SJSA1 (cell line): ENCODE data around the gene TMEM253. TPM values are rescaled to one million over a fixed set of nuclear protein-coding genes. Genes with fewer than 3 reads are reported as not detected.

Experiments
- DNase-seq, 2 experiments: peaks; one replicate each; pipeline ENCODE4 v3.0.0-alpha.2; 2015 to 2020; ENCODE audit warnings: low spot score in 2 of 2, low read depth in 1 of 2
- H3K27ac ChIP-seq: fragments of 250-450 bp; sonication (Bioruptor Pico); 2 replicates; pipeline ENCODE4 v1.5.1; 2020; ENCODE audit warnings: mild to moderate bottlenecking, moderate library complexity
- H3K27me3 ChIP-seq: fragments of 250-450 bp; sonication (Bioruptor Pico); replicated peaks from 2 replicates; pipeline ENCODE4 v1.5.1; 2020; ENCODE audit warnings: mild to moderate bottlenecking, moderate library complexity
- H3K36me3 ChIP-seq: fragments of 250-450 bp; sonication (Bioruptor Pico); 2 replicates; pipeline ENCODE4 v1.5.1; 2020; ENCODE audit warnings: mild to moderate bottlenecking
- H3K4me1 ChIP-seq: fragments of 250-450 bp; sonication (Bioruptor Pico); replicated peaks from 2 replicates; pipeline ENCODE4 v1.6.1; 2021; ENCODE audit warnings: mild to moderate bottlenecking
- H3K4me3 ChIP-seq: fragments of 250-450 bp; sonication (Bioruptor Pico); 2 replicates; pipeline ENCODE4 v1.5.1; 2020; ENCODE audit warnings: mild to moderate bottlenecking
- H3K9me3 ChIP-seq: fragments of 250-450 bp; sonication (Bioruptor Pico); replicated peaks from 2 replicates; pipeline ENCODE4 v1.5.1; 2020; ENCODE audit warnings: mild to moderate bottlenecking
- total RNA-seq: library from RNA; depleted of rRNA; stranded (reverse); fragments of >200 nt; shearing (Covaris generic); gene quantifications from 2 replicates; pipeline ENCODE4 v1.2.3, GENCODE V29; 2014

Gene TMEM253
- total RNA-seq, 1 experiment from 2014 or later: not detected

- peaks cover 97% of the 10 kb centered on the region for H3K36me3 ChIP-seq
- no peaks in the 10 kb centered on the region for H3K9me3 ChIP-seq
- H3K4me3 ChIP-seq: no peak overlapping the region
- no peak for DNase-seq
- H3K27ac ChIP-seq: no peak overlapping the region
- H3K4me1 ChIP-seq: no peaks in the 10 kb centered on the region; the same call in 1 of the 2 replicates
- H3K27me3 ChIP-seq: no peaks in the 10 kb centered on the region
Measured at GRCh38 chr14:21077672-21078071, 23.2 kb upstream of the TMEM253 start.

- no peaks in the 10 kb centered on the region for H3K27me3 ChIP-seq
- no peaks in the 10 kb centered on the region for H3K4me1 ChIP-seq
- no peak for DNase-seq
- no peak overlapping the region for H3K4me3 ChIP-seq
- no peak overlapping the region for H3K27ac ChIP-seq
- peaks cover 97% of the 10 kb centered on the region for H3K36me3 ChIP-seq
- H3K9me3 ChIP-seq: no peaks in the 10 kb centered on the region
Measured at GRCh38 chr14:21078287-21078686, 22.6 kb upstream of the TMEM253 start.

- H3K36me3 ChIP-seq: peaks cover 94% of the 10 kb centered on the region
- DNase-seq: no peak
Measured at GRCh38 chr14:21078726-21079125, 22.1 kb upstream of the TMEM253 start.

GRCh38 chr14:21081521-21082142, 19.2 kb upstream of the TMEM253 start:
- H3K27ac ChIP-seq: no peak overlapping the region
- H3K4me1 ChIP-seq: peaks cover 20% of the 10 kb centered on the region
- no peaks in the 10 kb centered on the region for H3K27me3 ChIP-seq
- DNase-seq: no peak
- no peak overlapping the region for H3K4me3 ChIP-seq
- peaks cover 94% of the 10 kb centered on the region for H3K36me3 ChIP-seq
- no peaks in the 10 kb centered on the region for H3K9me3 ChIP-seq

More at GRCh38 chr14:21078726-21079125, 22.1 kb upstream of the TMEM253 start:
- H3K9me3 ChIP-seq: no peaks in the 10 kb centered on the region
- H3K4me3 ChIP-seq: no peak overlapping the region
- peaks cover 1% of the 10 kb centered on the region for H3K4me1 ChIP-seq
- H3K27ac ChIP-seq: no peak overlapping the region
- no peaks in the 10 kb centered on the region for H3K27me3 ChIP-seq

- peak overlapping the region; percentile 51; the same call in 1 of the 2 replicates for H3K27ac ChIP-seq
- DNase-seq: no peak
- peaks cover 27% of the 10 kb centered on the region for H3K4me1 ChIP-seq
- no peaks in the 10 kb centered on the region for H3K27me3 ChIP-seq
- H3K4me3 ChIP-seq: no peak overlapping the region
- H3K9me3 ChIP-seq: no peaks in the 10 kb centered on the region
- peaks cover 97% of the 10 kb centered on the region for H3K36me3 ChIP-seq
Measured at GRCh38 chr14:21083565-21084325, 17.1 kb upstream of the TMEM253 start.

- Histone ChIP-seq H3K27me3 (no peaks in the 10 kb centered on the region), H3K27ac (peak overlapping the region; percentile 51), H3K9me3 (no peaks in the 10 kb centered on the region), H3K4me3 (no peak overlapping the region), H3K36me3 (peaks cover 95% of the 10 kb centered on the region), H3K4me1 (peaks cover 27% of the 10 kb centered on the region)
- no peak for DNase-seq
Measured at GRCh38 chr14:21084396-21084795, 16.5 kb upstream of the TMEM253 start.

- no peaks in the 10 kb centered on the region for H3K27me3 ChIP-seq
- H3K36me3 ChIP-seq: peaks cover 92% of the 10 kb centered on the region
- H3K9me3 ChIP-seq: no peaks in the 10 kb centered on the region
- H3K27ac ChIP-seq: peak overlapping the region; percentile 51
- H3K4me1 ChIP-seq: peaks cover 27% of the 10 kb centered on the region
- H3K4me3 ChIP-seq: no peak overlapping the region
- peak in 1 of 2 experiments; percentile 41 for DNase-seq
Measured at GRCh38 chr14:21084998-21085853, 15.6 kb upstream of the TMEM253 start.

- Histone ChIP-seq H3K27ac (peak overlapping the region; percentile 60), H3K27me3 (no peaks in the 10 kb centered on the region), H3K9me3 (no peaks in the 10 kb centered on the region), H3K4me1 (peaks cover 27% of the 10 kb centered on the region), H3K36me3 (peaks cover 91% of the 10 kb centered on the region), H3K4me3 (no peak overlapping the region)
- DNase-seq: no peak
Measured at GRCh38 chr14:21086908-21087293, 14.0 kb upstream of the TMEM253 start.

GRCh38 chr14:21087294-21088091, 13.4 kb upstream of the TMEM253 start:
- peaks cover 27% of the 10 kb centered on the region for H3K4me1 ChIP-seq
- peak overlapping the region; percentile 60 for H3K27ac ChIP-seq
- H3K27me3 ChIP-seq: no peaks in the 10 kb centered on the region
- no peaks in the 10 kb centered on the region for H3K9me3 ChIP-seq
- H3K4me3 ChIP-seq: no peak overlapping the region
- DNase-seq: peak; percentile 55 to 63
- peaks cover 90% of the 10 kb centered on the region for H3K36me3 ChIP-seq

- Histone ChIP-seq H3K27me3 (no peaks in the 10 kb centered on the region), H3K4me3 (no peak overlapping the region), H3K4me1 (peaks cover 26% of the 10 kb centered on the region), H3K36me3 (peaks cover 82% of the 10 kb centered on the region), H3K27ac (no peak overlapping the region), H3K9me3 (no peaks in the 10 kb centered on the region)
- DNase-seq: no peak
Measured at GRCh38 chr14:21088687-21089086, 12.2 kb upstream of the TMEM253 start.

- H3K4me1 ChIP-seq: peaks cover 20% of the 10 kb centered on the region
- no peak overlapping the region for H3K27ac ChIP-seq
- H3K27me3 ChIP-seq: no peaks in the 10 kb centered on the region
- no peak overlapping the region for H3K4me3 ChIP-seq
- no peaks in the 10 kb centered on the region for H3K9me3 ChIP-seq
- no peak for DNase-seq
- H3K36me3 ChIP-seq: peaks cover 76% of the 10 kb centered on the region
Measured at GRCh38 chr14:21089271-21089670, 11.6 kb upstream of the TMEM253 start.

GRCh38 chr14:21089877-21090193, 11.0 kb upstream of the TMEM253 start:
- H3K4me3 ChIP-seq: no peak overlapping the region
- no peaks in the 10 kb centered on the region for H3K27me3 ChIP-seq
- H3K36me3 ChIP-seq: peaks cover 70% of the 10 kb centered on the region
- H3K9me3 ChIP-seq: no peaks in the 10 kb centered on the region
- H3K27ac ChIP-seq: no peak overlapping the region
- peaks cover 15% of the 10 kb centered on the region for H3K4me1 ChIP-seq
- no peak for DNase-seq

GRCh38 chr14:21090194-21090939, 10.5 kb upstream of the TMEM253 start:
- no peaks in the 10 kb centered on the region for H3K9me3 ChIP-seq
- no peak overlapping the region for H3K27ac ChIP-seq
- H3K4me1 ChIP-seq: peaks cover 9% of the 10 kb centered on the region
- DNase-seq: no peak
- no peak overlapping the region for H3K4me3 ChIP-seq
- H3K36me3 ChIP-seq: peaks cover 65% of the 10 kb centered on the region
- H3K27me3 ChIP-seq: no peaks in the 10 kb centered on the region
